HL-60 (cell line): ENCODE measurements around the gene PNO1.

Experiments used
- TF ChIP-seq, protein P1 (sequence below): IDR thresholded peaks from one replicate; pipeline ENCODE4 v1.5.1; 2011; ENCODE audit warnings: low read length, control low read depth, inconsistent platforms; ENCODE audit not compliant: insufficient read depth
- TF ChIP-seq, protein P2 (sequence below): IDR thresholded peaks from 2 replicates; pipeline ENCODE4 v1.6.1; 2012; ENCODE audit warnings: low read depth; ENCODE audit not compliant: insufficient replicate concordance

DNA sequence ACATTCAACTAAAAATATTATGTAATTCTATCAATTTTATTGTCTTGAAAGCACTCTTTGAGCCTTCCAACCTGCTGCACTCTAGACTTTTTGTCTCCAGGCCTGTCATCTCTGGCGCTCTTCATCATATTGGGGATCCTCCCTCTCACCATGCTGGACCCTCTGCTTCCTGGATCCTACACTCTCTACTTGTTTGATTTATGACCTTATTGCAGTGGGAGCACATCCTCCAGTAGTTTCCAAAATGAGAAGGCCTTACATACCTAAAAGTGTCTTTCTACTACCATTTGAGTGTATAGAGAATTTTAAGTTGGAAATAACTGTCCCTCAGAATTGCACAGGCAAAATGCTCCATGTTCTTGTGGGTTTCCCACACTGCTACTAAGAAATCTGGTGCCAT is 25.2 kb downstream of the PNO1 start:
- TF ChIP-seq, protein P1, sequence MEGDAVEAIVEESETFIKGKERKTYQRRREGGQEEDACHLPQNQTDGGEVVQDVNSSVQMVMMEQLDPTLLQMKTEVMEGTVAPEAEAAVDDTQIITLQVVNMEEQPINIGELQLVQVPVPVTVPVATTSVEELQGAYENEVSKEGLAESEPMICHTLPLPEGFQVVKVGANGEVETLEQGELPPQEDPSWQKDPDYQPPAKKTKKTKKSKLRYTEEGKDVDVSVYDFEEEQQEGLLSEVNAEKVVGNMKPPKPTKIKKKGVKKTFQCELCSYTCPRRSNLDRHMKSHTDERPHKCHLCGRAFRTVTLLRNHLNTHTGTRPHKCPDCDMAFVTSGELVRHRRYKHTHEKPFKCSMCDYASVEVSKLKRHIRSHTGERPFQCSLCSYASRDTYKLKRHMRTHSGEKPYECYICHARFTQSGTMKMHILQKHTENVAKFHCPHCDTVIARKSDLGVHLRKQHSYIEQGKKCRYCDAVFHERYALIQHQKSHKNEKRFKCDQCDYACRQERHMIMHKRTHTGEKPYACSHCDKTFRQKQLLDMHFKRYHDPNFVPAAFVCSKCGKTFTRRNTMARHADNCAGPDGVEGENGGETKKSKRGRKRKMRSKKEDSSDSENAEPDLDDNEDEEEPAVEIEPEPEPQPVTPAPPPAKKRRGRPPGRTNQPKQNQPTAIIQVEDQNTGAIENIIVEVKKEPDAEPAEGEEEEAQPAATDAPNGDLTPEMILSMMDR = no peak
- TF ChIP-seq, protein P2, sequence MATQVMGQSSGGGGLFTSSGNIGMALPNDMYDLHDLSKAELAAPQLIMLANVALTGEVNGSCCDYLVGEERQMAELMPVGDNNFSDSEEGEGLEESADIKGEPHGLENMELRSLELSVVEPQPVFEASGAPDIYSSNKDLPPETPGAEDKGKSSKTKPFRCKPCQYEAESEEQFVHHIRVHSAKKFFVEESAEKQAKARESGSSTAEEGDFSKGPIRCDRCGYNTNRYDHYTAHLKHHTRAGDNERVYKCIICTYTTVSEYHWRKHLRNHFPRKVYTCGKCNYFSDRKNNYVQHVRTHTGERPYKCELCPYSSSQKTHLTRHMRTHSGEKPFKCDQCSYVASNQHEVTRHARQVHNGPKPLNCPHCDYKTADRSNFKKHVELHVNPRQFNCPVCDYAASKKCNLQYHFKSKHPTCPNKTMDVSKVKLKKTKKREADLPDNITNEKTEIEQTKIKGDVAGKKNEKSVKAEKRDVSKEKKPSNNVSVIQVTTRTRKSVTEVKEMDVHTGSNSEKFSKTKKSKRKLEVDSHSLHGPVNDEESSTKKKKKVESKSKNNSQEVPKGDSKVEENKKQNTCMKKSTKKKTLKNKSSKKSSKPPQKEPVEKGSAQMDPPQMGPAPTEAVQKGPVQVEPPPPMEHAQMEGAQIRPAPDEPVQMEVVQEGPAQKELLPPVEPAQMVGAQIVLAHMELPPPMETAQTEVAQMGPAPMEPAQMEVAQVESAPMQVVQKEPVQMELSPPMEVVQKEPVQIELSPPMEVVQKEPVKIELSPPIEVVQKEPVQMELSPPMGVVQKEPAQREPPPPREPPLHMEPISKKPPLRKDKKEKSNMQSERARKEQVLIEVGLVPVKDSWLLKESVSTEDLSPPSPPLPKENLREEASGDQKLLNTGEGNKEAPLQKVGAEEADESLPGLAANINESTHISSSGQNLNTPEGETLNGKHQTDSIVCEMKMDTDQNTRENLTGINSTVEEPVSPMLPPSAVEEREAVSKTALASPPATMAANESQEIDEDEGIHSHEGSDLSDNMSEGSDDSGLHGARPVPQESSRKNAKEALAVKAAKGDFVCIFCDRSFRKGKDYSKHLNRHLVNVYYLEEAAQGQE = no peak
